Stimulated activated CD4-positive, alpha-beta T cell treated with anti-CD3 and anti-CD28 coated beads, Interleukin-2, amount 100 ng/mL, for 48 hours (primary cell): Measurements from ENCODE around the gene TNNT1.
"Not testable (repeated sequence)": the region's sequence is repeated elsewhere in the genome, so short reads cannot be mapped to it uniquely, and the experiment has no call there.

ENCODE experiments used
- DNase-seq, 2 donors: peaks; one replicate each; pipeline ENCODE4 v3.0.0-alpha.2; 2020

TNNT1 gene, protein sequence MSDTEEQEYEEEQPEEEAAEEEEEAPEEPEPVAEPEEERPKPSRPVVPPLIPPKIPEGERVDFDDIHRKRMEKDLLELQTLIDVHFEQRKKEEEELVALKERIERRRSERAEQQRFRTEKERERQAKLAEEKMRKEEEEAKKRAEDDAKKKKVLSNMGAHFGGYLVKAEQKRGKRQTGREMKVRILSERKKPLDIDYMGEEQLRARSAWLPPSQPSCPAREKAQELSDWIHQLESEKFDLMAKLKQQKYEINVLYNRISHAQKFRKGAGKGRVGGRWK

DNA sequence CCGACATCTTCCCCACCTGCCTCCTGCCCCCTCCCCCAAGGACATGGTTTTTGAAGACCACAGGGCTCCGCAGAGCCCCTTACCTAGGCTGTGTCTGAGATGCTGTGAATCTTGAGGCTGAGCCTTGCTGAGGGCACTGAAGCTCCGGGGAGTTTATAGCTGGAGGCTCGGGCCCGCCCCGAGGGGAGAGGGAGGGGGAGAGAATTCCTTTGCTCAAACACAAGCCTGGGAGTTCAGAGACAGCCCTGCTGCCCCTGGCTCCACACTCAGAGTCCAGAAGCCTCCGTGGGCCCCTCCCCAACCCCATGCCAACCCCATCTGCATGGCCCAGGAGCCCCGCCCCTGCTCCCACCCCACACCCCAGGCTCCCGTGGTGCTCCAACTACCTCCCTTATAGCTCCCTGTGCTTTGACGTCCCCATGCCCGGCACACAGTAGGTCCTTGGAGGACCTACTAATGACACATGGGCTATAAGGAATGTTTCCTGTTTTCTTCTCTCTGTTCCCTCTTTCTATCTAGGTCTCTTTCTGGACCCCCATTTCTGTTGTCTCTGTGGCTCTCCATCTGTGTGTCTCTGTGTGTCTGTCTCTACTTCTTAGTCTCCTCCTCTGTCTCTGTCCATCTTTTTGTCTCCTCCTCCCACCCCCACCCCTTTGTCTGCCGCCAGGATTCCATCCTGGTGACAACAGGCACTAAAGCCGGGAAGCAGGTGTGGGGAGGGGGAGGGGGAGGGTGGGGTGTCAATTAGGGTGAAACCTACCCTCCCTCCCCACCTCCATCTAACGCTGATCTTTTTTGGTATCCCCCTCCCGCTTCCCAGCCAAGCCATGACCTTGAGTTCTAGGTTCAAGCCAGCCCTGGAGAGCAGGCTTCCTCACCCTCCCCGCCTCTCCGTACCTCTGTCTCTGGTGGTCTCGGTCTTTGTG is at the start of gene TNNT1:
Gene TNNT1, minus strand, starts transcription at position 129 of the 926 bp plus-strand sequence. CDS start 2,049 bp downstream, outside the sequence.
- no peak for DNase-seq

DNA sequence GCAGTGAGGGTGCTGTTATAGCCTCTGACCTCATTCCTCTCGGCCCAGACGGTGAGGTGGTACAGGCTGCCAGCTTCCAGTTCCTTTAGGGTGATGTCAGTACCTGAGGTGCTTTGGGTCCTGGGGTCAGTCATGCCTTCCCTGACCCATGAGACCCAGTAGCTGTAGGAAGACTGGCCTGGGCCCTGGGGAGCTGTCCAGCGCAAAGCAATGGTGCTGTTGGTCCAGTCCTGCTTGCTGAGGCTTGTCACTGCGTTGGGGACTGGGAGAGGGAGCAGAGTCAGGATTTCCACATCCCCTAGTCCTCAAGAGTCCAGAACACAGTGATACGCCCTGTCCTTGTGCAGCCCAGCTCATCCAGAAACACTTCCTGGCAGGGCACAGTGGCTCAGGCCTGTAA is 49.6 kb upstream of the TNNT1 start:
- DNase-seq, result no peak

DNA sequence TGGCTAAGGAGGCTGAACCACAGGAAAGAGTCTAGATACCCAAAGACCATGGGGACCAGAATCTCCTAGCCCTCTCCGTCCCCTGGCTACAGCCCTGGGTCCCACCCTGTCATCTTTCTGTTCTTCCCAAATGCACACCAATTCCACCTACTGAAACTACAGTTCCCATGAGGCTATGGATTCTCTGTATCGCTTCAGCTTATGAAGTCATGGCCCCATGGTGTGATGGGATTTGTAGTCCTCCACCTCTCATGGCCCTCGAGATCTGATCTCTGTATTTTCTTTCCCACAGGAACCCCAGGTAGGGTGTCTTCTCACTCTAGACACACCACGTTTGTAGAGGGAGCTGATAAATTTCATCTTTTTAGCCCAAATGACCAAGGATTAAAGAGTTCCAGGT is 48.5 kb upstream of the TNNT1 start:
- DNase-seq, result no peak

DNA sequence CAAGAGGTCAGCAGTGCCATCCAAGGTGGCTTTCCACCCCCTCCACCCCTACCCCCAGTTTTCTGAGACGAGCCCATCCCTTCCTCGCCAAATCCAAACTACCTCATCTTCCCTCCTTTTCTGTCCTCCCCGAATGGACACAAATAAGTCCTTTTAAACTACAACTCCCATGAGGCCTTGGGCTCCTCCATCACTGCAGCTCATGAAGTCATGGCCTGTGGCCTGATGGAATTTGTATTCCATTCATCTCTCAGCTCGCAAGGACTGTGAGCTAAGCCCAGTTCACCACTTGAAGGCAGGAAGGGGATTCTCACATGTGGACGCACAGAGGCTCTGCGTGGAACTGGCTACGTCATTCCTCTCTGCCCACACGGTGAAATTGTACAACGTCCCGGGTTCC is 47.8 kb upstream of the TNNT1 start:
- DNase-seq, result no peak

DNA sequence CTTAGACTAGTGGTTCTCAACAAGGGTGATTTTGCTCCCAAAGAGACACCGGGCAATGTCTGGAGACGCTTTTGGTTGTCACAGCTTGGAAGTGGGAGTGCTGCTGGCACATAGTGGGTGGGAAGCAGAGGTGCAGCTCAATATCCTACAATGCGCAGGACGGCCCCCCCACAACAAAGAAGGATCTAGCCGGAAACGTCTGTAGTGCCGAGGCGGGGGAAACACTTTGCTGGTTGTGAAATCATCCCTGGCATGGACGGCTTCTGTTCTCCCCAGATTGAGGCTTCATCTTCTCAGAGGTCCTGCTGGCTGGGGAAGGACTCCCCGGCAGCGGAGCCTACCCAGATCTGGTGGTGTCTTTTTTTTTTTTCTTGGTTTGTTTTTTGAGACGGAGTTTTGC is 44.5 kb upstream of the TNNT1 start:
- no peak for DNase-seq

DNA sequence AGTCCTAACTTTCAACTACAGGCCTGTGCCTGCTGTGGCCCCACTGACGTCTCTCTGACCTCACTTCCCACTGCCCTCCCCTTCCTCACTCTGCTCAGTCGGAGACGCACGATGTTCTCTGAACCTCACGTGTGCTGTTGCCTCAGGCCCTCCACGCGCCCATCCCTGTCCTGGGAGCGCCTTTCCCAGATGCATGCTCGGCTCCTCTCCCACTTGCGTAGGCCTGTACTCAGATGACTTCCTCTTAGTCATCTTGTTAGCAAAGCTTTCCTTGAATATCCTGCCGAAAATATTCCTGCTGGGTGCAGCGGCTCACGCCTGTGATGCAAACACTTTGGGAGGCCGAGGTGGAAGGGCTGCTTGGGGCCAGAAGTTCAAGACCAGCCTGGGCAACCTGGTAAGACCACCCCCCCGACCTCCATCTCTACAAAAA is 40.4 kb upstream of the TNNT1 start:
- no peak for DNase-seq

DNA sequence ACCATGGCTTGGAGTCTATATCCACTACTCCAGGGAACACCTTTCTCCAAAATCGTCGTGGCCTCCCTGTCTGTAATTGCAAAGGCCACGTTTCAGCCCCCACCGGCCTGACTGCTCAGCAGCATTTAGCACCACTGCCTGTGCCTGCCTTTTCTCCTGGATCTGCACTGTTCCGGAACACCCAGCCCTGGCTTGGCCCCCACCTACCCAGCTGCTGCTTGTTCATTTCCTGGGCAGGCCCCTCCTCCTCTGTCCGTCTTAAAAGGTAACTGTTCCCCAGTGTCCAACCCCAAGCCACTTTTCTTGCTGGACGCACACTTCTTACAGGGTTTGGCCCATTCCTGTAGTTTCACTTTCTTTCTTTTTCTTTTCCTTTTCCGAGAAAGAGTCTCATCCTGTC is 39.6 kb upstream of the TNNT1 start:
- DNase-seq, result no peak

DNA sequence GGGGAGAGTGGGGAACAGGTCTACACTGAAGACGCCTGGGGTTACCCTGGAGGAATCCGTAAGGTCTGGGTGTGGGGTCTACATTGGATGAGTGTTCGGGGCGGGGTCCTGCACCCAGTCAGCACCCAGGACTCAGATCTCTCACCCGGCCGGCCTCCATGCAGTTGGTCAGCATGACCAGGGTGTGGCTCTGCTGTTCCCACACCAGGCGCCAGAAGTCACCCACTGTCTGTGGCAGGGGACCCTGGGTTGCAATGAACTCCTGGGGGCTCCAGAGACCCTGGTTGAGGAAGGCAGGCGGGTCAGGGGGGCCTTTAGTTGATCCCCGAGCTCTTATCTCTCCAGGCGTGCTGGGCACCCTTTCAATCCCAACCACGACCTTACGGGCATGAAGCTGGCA is 37.1 kb upstream of the TNNT1 start:
- DNase-seq, result no peak

DNA sequence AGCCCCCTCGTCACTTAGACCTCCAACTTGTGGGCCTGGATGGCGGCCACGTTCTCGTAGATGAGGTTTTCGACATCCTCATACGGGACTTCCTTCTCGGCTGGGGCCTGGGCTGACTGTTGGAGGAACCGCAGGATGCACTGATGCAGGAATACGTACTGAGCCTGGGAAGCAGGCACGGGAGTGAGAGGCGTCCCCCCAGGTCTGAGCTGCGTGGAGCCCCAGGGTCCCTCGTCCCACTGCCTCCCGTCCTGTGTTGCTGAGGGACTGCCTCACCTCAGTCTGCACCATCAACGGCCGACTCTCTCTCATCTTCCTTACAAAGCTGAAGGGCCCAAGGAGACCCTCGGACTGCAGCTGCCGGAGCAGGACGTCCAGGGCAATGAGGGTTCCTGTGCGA is 32.7 kb upstream of the TNNT1 start:
- DNase-seq, result no peak

DNA sequence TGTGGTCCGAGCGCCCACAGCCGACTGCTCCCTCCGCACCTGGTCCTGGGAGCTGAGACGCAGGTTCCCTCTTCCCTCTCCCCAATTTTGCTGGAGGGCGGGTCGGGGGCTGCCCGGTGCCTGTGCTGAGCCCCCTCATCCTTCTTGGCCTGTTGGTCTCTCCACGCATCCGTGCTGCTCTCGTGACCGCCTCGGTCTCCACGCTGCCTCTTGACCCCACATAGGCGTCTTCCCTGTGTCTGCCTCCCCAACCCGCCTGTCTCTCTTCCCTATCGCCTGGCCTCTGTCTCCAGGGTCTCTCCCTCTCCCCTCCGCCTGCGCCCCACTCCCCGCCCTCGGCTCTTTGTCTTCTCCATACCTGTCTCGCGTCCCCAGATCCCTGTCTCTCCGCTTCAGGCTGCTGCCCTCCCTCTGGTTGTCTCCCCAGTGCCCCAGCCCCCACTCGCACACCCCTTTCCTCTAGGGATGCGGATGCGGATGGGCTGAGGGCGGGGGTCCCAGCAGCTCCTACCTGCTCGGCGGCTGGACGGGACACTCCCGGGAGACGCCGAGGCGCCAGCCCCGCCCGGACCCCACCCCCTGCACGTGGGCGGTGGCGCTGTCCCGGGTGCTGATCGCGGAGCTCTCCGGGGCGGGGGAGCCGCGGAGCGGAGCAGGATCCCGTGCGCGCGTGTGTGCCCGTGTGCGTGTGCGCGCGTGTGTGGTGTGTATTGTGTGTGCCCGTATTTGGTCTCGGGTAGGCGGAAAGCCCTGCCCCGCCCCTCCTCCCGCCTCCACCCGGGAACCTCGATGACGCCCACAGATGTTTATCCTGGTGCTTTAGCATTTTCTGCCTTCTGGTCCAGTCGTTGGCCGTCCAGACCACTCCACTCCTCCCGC is 30.8 kb upstream of the TNNT1 start, which contains the start of gene SYT5:
Gene SYT5, minus strand, starts transcription at position 684 of the 879 bp plus-strand sequence. CDS start 1,248 bp downstream, outside the sequence.
- peak; percentile 70 for DNase-seq

DNA sequence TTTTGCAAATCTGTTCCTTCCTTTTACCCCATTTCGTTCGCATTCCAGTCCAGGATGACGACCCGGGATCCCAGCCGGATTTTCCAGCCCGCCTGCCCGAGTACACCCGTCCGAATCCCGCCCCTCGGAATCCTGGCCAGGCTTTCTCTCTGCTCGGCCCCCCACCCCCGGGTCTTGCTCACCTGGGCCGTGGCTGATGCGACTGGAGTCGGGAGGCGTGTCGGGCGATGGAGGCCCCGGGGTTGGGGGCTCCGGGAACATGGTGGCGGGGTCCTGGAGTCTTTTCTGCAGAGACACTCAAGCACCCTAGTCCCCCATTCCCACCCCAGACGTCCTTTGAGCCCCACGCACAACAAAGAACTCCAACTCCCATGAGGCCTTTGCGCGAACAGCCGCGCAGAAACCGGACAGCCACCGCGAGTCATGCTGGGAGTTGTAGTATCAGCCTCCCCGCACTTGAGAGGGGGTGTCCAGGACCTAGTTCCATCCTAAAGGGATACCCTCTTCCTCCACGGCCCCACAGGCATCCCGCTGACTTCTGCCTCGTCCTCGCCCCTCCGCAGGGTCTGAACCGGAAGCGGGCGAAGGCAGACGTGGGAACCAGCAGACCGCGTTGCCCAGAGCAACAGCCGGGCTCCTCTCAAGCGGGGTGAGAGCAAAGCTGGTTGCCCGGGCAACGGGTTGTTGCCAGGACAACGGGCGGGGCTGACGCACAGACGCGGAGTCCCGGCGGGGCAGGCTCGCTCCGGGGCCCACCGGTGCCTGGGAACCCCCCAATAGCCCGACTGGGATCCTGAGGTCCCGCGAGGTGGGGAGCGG is 30.0 kb upstream of the TNNT1 start:
- DNase-seq, result peak; percentile 76 to 82

DNA sequence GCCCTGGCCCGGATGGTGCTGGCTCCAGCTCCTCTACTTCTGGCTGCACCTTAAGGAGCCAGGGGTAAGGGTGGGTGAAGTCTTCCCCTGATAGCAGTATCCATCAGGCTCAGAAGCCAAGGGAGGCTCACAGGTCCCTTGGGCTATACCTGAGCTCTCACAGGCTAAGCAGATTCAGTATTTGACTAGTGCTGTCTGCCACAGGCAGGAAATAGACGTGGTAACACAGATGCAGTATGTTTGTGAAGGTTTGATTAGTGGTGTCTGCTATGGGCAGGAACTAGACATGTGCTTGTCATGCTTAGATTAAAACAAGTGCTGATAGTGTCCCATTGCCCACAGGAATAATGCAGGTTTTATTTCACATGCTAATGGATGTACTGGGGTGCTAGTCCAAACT is 27.1 kb upstream of the TNNT1 start:
- DNase-seq, result no peak

DNA sequence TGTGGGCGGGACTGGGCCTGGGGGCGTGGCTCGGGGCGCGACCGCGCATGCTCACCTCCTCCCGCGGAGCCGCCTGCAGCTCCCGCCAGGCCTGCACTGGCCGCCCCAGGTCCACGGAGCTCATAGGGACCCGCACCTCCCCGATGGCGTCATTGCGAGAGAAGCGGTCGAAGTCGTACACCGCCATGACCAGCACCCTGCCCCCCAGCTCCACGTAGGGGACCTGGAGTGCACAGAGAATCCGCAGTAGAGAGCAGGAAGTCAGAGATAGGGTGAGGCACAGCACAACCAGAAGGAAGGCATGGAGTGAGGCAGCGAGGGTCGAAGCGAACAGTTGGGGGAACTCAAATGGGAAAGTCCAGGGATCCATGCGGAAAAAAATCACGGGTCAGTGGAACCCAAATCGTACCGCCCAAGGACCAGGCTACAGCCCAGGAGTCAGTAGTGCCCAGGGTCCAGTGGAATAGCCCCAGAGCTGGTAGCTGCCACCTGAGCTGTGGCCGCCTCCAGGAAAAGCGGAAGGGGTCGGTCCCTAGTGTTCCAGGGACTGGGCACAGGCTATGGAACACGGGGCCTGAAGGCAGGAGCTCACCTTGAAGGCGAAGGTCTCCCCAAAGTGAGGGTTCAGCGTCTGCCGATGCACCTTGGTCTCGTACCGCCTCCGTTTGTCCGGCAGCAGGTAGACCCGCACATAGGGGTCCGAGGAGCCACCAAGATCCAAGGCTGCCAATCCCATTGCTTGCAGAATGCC is 26.3 kb upstream of the TNNT1 start:
- no peak for DNase-seq

DNA sequence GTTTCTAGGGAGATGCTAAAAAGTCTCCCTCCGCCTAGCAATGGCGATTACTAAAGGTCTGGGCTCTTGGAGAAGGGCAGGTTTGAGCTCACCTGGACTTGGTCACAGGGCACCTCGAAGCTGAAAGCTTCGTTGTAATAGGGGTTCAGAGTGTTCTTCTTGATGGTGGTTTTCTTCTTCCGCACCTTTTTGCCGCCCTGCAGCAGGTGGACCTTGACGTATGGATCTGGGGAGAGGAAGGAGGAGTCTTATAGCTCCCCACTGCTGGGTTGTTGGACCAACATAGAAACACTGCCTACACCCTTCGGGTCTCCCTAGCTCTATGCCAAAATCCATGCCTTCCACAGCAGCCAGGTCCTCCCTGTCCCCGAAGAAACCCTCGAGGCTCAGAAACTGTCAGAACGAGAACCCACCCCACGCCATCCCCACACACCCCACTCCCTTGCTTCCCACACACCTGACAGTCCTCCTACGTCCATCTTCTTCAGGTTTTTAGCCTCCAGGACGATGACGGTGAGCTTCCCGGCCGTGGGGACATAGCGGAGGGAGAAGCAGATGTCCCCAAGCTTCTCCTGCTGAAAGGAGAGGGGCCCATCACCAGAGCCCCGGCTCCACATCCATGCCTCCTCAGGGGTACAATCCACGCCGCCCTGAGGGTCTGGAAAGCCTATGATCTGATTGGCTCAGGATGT is 25.6 kb upstream of the TNNT1 start:
- no peak for DNase-seq

DNA sequence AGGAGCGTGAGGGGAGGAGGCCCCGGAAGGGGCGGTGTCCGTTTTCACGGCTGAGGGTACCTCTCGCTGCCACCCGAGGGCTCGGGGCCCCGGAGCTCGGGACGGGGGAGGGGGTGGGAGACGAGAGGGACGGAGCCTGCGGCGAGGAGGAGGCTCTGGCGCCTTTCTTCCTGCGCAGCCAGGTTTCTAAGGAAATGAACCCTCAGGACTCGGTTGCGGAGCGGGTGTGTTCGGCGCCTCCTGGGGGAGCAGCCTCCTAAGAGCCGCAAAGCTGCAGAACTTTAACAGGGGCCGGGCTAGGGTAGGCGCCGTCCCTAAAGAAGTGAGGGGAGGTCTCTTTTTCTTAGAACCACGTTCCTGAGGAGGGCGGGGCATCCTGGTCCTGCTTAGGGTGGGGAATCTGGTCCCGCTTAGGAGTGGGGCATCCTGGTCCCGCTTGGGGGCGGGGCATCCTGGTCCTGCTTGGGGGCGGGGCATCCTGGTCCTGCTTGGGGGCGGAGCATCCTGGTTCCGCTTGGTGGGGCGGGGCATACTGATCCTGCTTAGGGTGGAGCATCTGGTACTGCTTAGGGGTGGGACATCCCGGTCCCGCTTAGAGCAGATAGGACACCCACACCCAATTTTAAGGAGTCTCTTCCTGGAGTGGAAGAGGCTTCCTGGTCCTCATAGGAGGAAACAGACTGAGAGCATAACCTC is 24.9 kb upstream of the TNNT1 start:
- peak; percentile 48 to 62 for DNase-seq

DNA sequence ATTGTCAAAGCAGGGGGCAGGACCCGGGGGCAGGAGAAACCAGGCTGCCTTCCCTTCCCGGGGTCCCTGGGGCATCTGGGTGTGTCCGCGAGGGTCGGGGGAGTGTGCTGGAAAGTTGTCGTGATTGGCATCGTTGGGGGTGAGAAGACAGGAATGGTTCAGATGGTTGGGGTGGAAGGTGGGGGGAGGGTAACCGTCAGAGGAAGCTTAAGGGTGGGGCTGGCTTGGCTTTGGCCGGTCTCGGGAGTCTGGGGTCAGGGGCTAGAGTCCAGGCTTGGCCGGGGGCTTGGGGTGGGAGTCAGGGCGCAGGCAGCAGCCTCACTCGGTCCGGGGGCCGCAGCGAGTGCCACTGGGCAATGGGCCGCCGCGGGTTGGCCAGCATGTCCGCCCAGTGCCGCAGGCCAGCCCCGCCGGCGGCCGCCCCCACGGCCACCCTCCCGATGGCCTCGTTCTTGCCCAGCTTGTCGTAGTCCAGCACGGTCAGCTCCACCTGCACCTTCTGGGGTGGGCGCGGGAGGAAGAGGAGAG is 24.2 kb upstream of the TNNT1 start:
- DNase-seq, result no peak

DNA sequence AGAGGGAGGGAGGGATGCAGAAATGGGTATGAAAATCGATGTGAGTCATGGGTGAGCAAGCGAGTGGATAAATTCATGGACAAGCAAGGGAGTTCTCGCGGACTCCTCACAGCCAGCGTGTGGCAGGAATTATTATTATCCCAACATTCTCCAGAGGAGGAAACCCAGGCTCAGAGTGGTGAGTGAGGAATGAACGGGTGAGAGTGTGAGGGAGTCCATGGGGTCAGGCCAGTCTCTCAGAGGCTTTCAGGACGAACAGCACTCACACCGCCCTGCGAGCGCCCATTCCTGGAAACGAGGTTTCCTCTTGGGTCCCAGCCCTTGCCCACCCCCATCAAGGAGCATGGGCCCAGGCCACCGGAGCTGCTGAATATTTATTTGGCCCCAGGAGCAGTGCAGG is 23.7 kb upstream of the TNNT1 start:
- DNase-seq, result no peak

DNA sequence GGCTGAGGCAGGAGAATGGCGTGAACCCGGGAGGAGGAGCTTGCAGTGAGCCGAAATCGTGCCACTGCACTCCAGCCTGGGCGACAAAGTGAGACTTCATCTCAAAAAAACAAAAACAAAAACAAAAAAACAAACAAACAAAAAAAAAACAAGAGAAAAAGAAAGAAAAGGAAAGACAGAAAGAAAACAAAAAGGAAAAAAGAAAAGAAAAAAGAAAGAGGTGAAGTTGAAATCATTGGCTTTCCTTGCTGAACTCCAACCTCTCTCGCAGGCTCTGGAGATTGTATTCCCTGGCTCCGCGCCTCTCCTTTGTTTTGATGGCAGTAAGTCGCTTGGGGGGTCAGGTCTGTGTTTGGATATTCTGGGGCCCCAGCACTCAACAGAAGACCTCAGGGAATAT is 23.3 kb upstream of the TNNT1 start:
- not testable (repeated sequence) for DNase-seq

DNA sequence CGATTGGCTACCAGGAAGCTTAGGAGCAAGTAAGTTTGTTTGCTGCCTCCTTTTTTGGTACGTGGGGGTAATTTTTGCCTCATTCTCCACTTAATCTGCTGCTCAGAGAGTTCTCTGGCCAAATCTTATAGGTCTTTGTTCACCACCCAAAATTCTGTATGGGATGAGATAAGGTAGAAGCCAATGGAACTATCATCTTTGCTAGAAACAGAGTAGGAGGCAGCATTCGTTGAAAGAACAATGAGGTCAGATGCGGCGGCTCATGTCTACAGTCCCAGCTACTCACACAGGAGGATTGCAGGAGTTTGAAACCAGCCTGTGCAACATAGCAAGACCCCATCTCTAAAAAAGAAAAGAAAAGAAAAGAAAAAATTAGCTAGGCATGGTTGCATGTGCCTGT is 22.4 kb upstream of the TNNT1 start:
- no peak for DNase-seq

DNA sequence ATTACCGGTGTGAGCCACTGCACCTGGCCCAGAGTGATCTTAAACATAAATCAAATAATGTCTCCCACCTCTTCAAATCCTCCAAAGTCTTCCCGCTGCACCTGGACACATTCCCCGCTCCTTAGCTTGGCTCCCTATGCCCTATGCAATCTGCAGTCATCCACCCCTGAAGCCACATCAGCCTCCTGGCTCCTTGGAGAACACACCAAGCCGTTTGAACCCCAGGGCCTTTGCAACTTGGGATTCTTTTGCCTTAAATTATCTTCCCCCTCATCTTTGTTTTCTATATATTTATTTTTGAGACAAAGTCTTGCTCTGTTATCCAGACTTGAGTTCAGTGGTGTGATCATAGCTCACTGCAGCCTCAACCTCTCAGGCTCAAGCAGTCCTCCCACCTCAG is 20.1 kb upstream of the TNNT1 start:
- no peak for DNase-seq
